H4 (cell line): ENCODE measurements around the gene BCAS3. TPM values are rescaled to one million over a fixed set of nuclear protein-coding genes. Genes with fewer than 3 reads are reported as not detected.

ENCODE experiments used
- DNase-seq: peaks from one replicate; pipeline ENCODE4 v3.0.0-alpha.2; 2015; ENCODE audit warnings: low spot score
- total RNA-seq: library from RNA; depleted of rRNA; stranded (reverse); fragments of >200 nt; shearing (Covaris generic); gene quantifications from 2 replicates; pipeline ENCODE4 v1.2.3, GENCODE V29; 2014

The BCAS3 gene
- total RNA-seq, 1 experiment from 2014 or later: 10.2 TPM

DNA sequence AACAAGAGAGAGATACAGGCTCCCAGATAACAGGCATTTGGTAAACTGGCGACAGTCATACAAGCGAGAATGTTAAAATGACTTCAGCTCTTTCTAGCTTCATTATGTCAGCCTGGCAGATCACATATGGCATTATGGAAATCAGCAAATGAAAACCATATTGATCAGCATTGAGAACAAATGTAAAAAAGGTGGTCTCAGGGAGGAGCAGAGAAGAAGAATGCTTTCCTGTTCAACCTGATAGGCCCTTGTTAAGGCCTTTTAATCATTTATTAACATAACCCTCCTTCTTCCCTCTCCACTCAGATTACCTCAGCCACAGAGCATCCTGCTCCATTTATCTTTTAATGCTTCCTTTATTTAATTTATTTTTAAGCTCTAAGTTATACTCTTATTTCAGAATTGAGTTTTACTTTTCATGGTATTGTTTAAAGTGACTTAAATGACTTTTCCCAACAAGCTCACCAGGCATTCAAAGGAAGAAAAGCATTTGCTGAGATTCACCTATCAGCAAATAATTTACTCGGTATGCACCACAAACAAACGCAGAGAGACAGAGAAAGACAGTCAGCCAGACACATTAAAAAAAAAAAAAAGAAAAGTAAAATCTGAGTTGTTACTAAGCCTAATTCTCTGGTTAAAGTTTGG, 478.1 kb downstream of the BCAS3 start:
- no peak for DNase-seq

- peak; percentile 70 for DNase-seq
Observed at GRCh38 chr17:61157246-61157886, 479.7 kb downstream of the BCAS3 start.

DNA sequence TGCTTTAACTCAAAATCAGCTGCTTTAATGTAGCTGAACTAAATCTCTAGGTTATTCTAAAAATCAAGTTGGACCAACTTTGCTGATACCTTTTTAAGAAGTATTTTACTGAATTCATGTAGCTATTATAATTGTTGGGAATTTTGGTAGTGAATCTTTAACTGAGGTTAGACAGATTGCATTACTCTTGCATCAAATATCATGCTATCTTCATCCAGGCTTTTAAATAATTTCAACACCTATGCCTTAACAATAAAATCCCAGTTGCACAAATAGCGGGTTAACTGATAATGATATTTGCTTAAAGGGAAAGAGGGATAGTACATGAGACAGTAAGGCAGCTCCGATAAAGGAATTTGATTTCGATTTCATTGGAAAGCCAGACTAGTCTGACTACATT, 480.7 kb downstream of the BCAS3 start:
- DNase-seq: no peak

- no peak for DNase-seq
Observed at GRCh38 chr17:61159221-61159814, 481.7 kb downstream of the BCAS3 start.

DNA sequence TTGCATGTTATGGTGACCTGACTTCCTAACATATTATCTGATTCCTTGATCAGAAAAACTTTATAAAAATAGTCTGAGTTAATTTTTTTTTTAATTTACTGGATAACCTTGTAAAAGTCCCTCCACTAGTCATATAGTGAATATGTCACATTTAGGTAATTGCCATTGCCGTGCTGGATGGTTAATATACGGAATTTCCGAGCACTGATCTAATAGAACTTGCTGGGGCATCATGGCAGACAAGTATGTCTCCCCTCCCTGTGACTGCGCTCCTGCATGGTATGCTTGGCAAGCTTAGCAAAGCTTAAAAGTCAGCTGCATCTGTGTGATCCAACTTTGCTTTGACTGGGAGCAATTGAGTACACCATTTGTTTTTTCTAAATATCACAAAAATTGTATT, 482.6 kb downstream of the BCAS3 start:
- DNase-seq: no peak

GRCh38 chr17:61160789-61161445, 483.3 kb downstream of the BCAS3 start:
- DNase-seq: no peak

GRCh38 chr17:61161615-61162134, 484.0 kb downstream of the BCAS3 start:
- DNase-seq: no peak

GRCh38 chr17:61164517-61164916, 486.9 kb downstream of the BCAS3 start:
- DNase-seq: no peak

DNA sequence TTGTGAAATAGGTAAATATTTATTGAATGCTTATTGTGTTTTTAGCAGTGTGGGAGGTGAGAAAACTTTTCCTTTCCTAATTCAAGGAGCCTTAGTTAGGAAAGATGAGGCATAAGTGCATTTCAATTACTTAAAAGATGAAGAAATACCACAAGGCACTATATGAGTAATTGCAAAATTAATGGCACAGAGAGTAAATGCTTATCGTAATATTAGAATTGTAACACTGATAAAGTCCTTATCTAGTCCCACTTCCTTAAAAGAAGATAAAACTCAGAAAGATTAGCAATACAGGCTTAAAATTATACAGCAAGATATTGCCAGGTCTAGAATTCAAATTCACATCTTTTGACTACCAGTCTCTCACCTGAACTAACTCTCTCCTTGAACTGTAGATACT, 489.4 kb downstream of the BCAS3 start:
- DNase-seq: no peak

DNA sequence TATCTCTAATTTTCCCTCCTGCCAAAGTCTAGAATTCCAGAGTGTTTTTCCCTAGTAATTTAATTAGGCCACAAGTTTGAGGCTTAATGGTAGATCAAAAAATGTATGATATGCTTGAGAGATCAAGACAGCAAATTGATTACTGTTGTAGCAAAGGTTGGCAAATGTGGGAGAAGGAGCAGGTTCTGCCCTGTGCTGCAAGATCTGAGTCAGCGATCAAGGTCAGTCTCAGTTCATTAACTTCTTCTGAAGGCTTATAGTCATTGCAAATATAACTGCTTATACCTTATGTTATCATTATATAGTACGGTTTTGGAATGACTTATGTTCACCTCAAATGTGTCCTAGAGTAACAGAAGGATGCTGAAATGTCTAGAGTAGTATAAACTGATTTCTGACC, 490.9 kb downstream of the BCAS3 start:
- no peak for DNase-seq

DNA sequence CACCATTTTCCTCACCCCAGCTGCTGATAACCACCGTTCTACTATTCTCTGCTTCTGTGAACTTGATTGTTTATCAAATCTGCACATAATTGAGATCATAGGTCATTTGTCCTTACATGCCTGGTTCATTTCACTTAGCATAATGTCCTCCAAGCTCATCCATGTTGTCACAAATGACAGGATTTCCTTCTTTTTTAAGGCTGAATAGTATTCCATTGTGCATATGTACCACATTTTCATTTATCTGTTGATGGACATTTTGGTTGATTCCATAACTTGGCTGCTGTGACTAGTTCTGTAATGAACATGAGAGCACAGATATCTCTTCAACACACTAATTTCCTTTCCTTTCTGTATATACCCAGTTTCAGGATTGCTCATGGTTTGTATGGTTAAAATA, 496.7 kb downstream of the BCAS3 start:
- no peak for DNase-seq

- no peak for DNase-seq
Observed at GRCh38 chr17:61175298-61176142, 497.9 kb downstream of the BCAS3 start.

- DNase-seq: no peak
Observed at GRCh38 chr17:61177351-61177750, 499.7 kb downstream of the BCAS3 start.

GRCh38 chr17:61178284-61178683, 500.6 kb downstream of the BCAS3 start:
- DNase-seq: no peak

DNA sequence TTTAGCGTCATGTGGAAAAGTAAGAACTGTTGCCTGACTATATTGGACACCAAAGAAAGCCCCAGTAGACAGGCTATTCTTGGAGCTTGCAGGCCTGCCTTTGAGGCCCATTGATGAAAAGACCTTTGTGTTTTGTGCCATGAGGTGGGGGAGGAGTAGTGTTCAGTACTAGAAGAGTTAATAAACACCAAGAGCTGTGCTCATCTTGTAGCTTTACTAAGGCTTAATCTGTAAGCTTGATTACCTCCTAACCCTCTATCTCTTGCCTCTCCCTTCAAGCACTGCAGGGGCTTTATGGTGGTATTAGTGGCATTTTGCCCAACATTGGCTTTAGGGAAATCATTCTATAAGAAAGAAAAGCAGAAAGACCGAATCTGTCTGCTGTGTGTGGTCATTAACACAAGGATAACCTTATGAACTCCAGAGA, 501.7 kb downstream of the BCAS3 start:
- DNase-seq: no peak

GRCh38 chr17:61183793-61184192, 506.1 kb downstream of the BCAS3 start:
- no peak for DNase-seq

- no peak for DNase-seq
Observed at GRCh38 chr17:61185385-61185784, 507.7 kb downstream of the BCAS3 start.

DNA sequence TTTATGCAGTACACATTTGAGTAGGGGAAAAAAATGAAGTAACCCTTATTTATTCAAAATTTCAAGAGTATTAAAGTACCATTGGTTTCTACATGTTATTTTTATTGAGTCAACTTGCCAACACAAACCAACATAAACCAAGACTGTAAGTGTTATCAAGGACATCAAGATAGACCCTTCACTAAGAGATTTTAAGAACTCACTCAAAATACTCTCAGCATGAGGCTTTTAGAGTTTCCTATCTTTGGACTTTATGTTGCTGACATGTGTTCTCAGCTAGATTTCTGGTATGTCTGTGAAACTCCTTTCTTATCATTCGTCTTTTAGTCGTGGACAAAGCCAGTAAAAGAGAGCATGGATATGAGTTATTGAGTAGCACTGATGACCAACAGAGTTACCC, 509.4 kb downstream of the BCAS3 start:
- DNase-seq: no peak

- no peak for DNase-seq
Observed at GRCh38 chr17:61188081-61188480, 510.4 kb downstream of the BCAS3 start.

DNA sequence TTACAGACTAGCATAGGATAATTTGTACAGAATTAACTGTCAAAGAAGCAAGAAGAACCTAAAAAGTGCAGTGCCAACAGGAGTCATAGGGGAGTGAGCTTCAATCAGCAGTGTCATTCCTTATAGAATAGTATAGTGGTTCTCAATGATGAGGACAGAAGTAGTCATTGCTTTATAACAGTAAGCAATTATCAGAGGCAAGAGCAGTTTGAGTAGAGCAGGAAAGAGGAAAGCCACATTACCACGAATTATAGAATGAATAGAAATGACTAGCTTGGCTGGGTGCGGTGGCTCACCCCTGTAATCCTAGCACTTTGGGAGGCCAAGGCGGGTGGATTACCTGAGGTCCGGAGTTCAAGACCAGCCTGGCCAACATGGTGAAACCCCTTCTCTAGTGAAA, 512.3 kb downstream of the BCAS3 start:
- no peak for DNase-seq

- DNase-seq: peak; percentile 53
Observed at GRCh38 chr17:61196302-61196704, 518.7 kb downstream of the BCAS3 start.

DNA sequence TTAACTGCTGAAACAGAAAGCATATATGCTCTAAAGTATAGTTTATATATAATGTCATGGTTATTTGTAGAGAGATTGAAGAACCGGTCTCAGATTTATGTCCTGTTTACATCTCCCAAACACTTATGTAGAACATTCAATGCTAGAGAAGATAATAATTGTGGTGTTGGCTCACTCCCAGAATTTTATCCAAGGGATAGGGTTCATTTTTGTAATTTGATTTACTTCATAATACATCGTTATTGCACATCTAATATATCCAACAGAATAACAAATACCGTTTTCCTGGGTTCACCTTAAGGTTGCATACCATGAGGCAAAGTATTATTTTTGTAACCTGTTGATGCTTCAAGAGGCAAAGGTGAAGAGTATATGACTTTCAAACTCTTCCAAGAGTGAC, 519.1 kb downstream of the BCAS3 start:
- no peak for DNase-seq
